Vagina (tissue), 2 donors: ENCODE results near the gene MAD1L1.

Experiments used
- CTCF ChIP-seq, 3 experiments: fragments of 450-650 bp in 2 of 3; fragments of 200-600 bp in 1 of 3; sonication (generic) in 1 of 3; IDR thresholded peaks; one replicate each; pipeline ENCODE4 v1.5.1; 2017 to 2019; ENCODE audit warnings: antibody characterized with exemption in 3 of 3, mild to moderate bottlenecking in 2 of 3, moderate library complexity in 2 of 3
- POLR2A ChIP-seq, 2 donors: fragments of 450-650 bp; IDR thresholded peaks; one replicate each; pipeline ENCODE4 v1.6.1; 2017; ENCODE audit warnings: antibody characterized with exemption in 2 of 2, mild to moderate bottlenecking in 2 of 2, moderate library complexity in 2 of 2

- TF ChIP-seq POLR2A (IDR thresholded peaks at IDR 0.05) (no peak), CTCF (IDR thresholded peaks at IDR 0.05) (no peak)
Measured at GRCh38 chr7:2018569-2019460, 213.9 kb downstream of the MAD1L1 start.
